BLaER1 treated with 17β-estradiol and CSF1 and Interleukin-3, amounts not matched to agents 10 nM and 100 nM (cell line): ENCODE data around the gene CLDN10.
"Not testable (repeated sequence)": the region's sequence is repeated elsewhere in the genome, so short reads cannot be mapped to it uniquely, and the experiment has no call there.

ENCODE experiments used
- H3K27ac ChIP-seq, 11 experiments: shearing (Covaris generic); formaldehyde crosslinking; 2 replicates each; pipeline ENCODE4 v1.8.1; 2022
- H3K27me3 ChIP-seq, 11 experiments: shearing (Covaris generic); formaldehyde crosslinking; 2 replicates each; pipeline ENCODE4 v1.8.1; 2022
- H3K36me3 ChIP-seq, 11 experiments: shearing (Covaris generic); formaldehyde crosslinking; 2 replicates each; pipeline ENCODE4 v1.8.1; 2022
- H3K4me1 ChIP-seq, 10 experiments: shearing (Covaris generic); formaldehyde crosslinking; 2 replicates each; pipeline ENCODE4 v1.8.1; 2022
- H3K4me2 ChIP-seq, 11 experiments: shearing (Covaris generic); formaldehyde crosslinking; 2 replicates each; pipeline ENCODE4 v1.8.1; 2022
- H3K4me3 ChIP-seq, 10 experiments: shearing (Covaris generic); formaldehyde crosslinking; 2 replicates each; pipeline ENCODE4 v1.8.1; 2022
- H3K9ac ChIP-seq, 11 experiments: shearing (Covaris generic); formaldehyde crosslinking; 2 replicates each; pipeline ENCODE4 v1.8.1; 2022
- H3K9me3 ChIP-seq, 11 experiments: shearing (Covaris generic); formaldehyde crosslinking; replicated peaks in 1 of 11; 2 replicates each; pipeline ENCODE4 v1.8.1; 2022
- H4K20me1 ChIP-seq, 11 experiments: shearing (Covaris generic); formaldehyde crosslinking; 2 replicates each; pipeline ENCODE4 v1.8.1; 2022
- Cebpa-rat ChIP-seq, 11 experiments: shearing (Covaris generic); IDR thresholded peaks; 2 replicates each; pipeline ENCODE4 v1.8.1; 2022

CLDN10 gene

GRCh38 chr13:95512424-95512823 is 40.1 kb upstream of the CLDN10 start:
- H3K27me3 ChIP-seq = no peaks in the 10 kb centered on the region
- H3K4me3 ChIP-seq = no peak overlapping the region
- H4K20me1 ChIP-seq = no peaks in the 10 kb centered on the region
- no peak overlapping the region for H3K27ac ChIP-seq
- TF ChIP-seq Cebpa-rat (IDR thresholded peaks at IDR 0.05) = no peak
- no peak overlapping the region for H3K9ac ChIP-seq
- H3K9me3 ChIP-seq = no peaks in the 10 kb centered on the region
- H3K36me3 ChIP-seq = no peaks in the 10 kb centered on the region
- H3K4me1 ChIP-seq = peaks cover 0 to 27% (median 15%) of the 10 kb centered on the region in 10 experiments; a peak in 16 of 20 replicates
- no peak overlapping the region for H3K4me2 ChIP-seq

GRCh38 chr13:95512957-95513356 is 39.6 kb upstream of the CLDN10 start:
- peaks cover 0 to 27% (median 15%) of the 10 kb centered on the region in 10 experiments; a peak in 16 of 20 replicates for H3K4me1 ChIP-seq
- no peaks in the 10 kb centered on the region for H3K9me3 ChIP-seq
- H3K4me3 ChIP-seq = no peak overlapping the region
- TF ChIP-seq Cebpa-rat (IDR thresholded peaks at IDR 0.05) = no peak
- no peak overlapping the region for H3K9ac ChIP-seq
- H3K27ac ChIP-seq = no peak overlapping the region
- H3K36me3 ChIP-seq = no peaks in the 10 kb centered on the region
- no peaks in the 10 kb centered on the region for H3K27me3 ChIP-seq
- H4K20me1 ChIP-seq = no peaks in the 10 kb centered on the region
- H3K4me2 ChIP-seq = no peak overlapping the region

- H3K27me3 ChIP-seq, H3K27ac ChIP-seq, H3K9ac ChIP-seq, H3K36me3 ChIP-seq, H3K4me3 ChIP-seq, H3K4me2 ChIP-seq, H3K4me1 ChIP-seq, H3K9me3 ChIP-seq, H4K20me1 ChIP-seq: not testable (repeated sequence)
Observed at GRCh38 chr13:95515606-95516005, 36.9 kb upstream of the CLDN10 start.

GRCh38 chr13:95516021-95516420 is 36.5 kb upstream of the CLDN10 start:
- Histone ChIP-seq H3K36me3 (no peaks in the 10 kb centered on the region), H3K4me2 (no peak overlapping the region), H4K20me1 (no peaks in the 10 kb centered on the region), H3K9ac (no peak overlapping the region), H3K27ac (no peak overlapping the region), H3K4me3 (no peak overlapping the region), H3K9me3 (no peaks in the 10 kb centered on the region), H3K27me3 (no peaks in the 10 kb centered on the region), H3K4me1 (no peaks in the 10 kb centered on the region; a peak in 1 of 20 replicates)
- TF ChIP-seq Cebpa-rat (IDR thresholded peaks at IDR 0.05) = no peak

GRCh38 chr13:95516492-95516891 is 36.0 kb upstream of the CLDN10 start:
- no peak overlapping the region for H3K9ac ChIP-seq
- no peak overlapping the region for H3K4me3 ChIP-seq
- H4K20me1 ChIP-seq = no peaks in the 10 kb centered on the region

GRCh38 chr13:95523598-95523997 is 28.9 kb upstream of the CLDN10 start:
- Histone ChIP-seq H3K4me2 (no peak overlapping the region), H3K27me3 (no peaks in the 10 kb centered on the region), H3K4me3 (no peak overlapping the region), H3K4me1 (no peaks in the 10 kb centered on the region), H3K36me3 (no peaks in the 10 kb centered on the region), H3K9ac (no peak overlapping the region), H3K9me3 (peaks cover 9 to 16% (median 14%) of the 10 kb centered on the region in 11 experiments), H4K20me1 (no peaks in the 10 kb centered on the region), H3K27ac (no peak overlapping the region)
- no peak for TF ChIP-seq Cebpa-rat (IDR thresholded peaks at IDR 0.05)

More at GRCh38 chr13:95516492-95516891, 36.0 kb upstream of the CLDN10 start:
- no peaks in the 10 kb centered on the region for H3K27me3 ChIP-seq
- no peak overlapping the region for H3K27ac ChIP-seq
- no peak for TF ChIP-seq Cebpa-rat (IDR thresholded peaks at IDR 0.05)
- H3K4me1 ChIP-seq = no peaks in the 10 kb centered on the region; a peak in 1 of 20 replicates
- no peaks in the 10 kb centered on the region for H3K36me3 ChIP-seq
- H3K4me2 ChIP-seq = no peak overlapping the region
- no peaks in the 10 kb centered on the region for H3K9me3 ChIP-seq

GRCh38 chr13:95524264-95524901 is 28.1 kb upstream of the CLDN10 start:
- Histone ChIP-seq H3K27me3 (no peaks in the 10 kb centered on the region), H3K9me3 (peaks cover 12 to 22% (median 18%) of the 10 kb centered on the region in 11 experiments), H3K27ac (no peak overlapping the region), H3K4me1 (no peaks in the 10 kb centered on the region), H3K36me3 (no peaks in the 10 kb centered on the region), H4K20me1 (no peaks in the 10 kb centered on the region), H3K9ac (no peak overlapping the region), H3K4me3 (no peak overlapping the region), H3K4me2 (no peak overlapping the region)
- no peak for TF ChIP-seq Cebpa-rat (IDR thresholded peaks at IDR 0.05)

GRCh38 chr13:95527955-95528354 is 24.6 kb upstream of the CLDN10 start:
- Histone ChIP-seq H3K36me3 (no peaks in the 10 kb centered on the region), H3K4me2 (no peak overlapping the region), H3K4me1 (0 out of 20 replicates have a peak, but pooled peaks cover 0 to 5% (median 0%) of the 10 kb centered on the region in 10 experiments), H3K4me3 (no peak overlapping the region), H3K9ac (no peak overlapping the region), H3K27ac (no peak overlapping the region), H4K20me1 (no peaks in the 10 kb centered on the region), H3K27me3 (no peaks in the 10 kb centered on the region), H3K9me3 (peaks cover 12 to 22% (median 18%) of the 10 kb centered on the region in 11 experiments)
- no peak for TF ChIP-seq Cebpa-rat (IDR thresholded peaks at IDR 0.05)

- Histone ChIP-seq H3K9ac (no peak overlapping the region), H3K4me2 (peak overlapping the region in 1 of 11 experiments; percentile 10; a peak in 1 of 22 replicates), H3K27ac (no peak overlapping the region), H3K4me1 (0 out of 20 replicates have a peak, but pooled peaks cover 0 to 5% (median 0%) of the 10 kb centered on the region in 10 experiments), H3K4me3 (no peak overlapping the region), H4K20me1 (no peaks in the 10 kb centered on the region), H3K27me3 (no peaks in the 10 kb centered on the region), H3K9me3 (peaks cover 12 to 22% (median 18%) of the 10 kb centered on the region in 11 experiments), H3K36me3 (no peaks in the 10 kb centered on the region)
- no peak for TF ChIP-seq Cebpa-rat (IDR thresholded peaks at IDR 0.05)
Observed at GRCh38 chr13:95530178-95530577, 22.3 kb upstream of the CLDN10 start.

GRCh38 chr13:95533545-95534160 is 18.9 kb upstream of the CLDN10 start:
- H3K9me3 ChIP-seq = peaks cover 0 to 7% (median 3%) of the 10 kb centered on the region in 11 experiments; a peak in 18 of 22 replicates
- no peak for TF ChIP-seq Cebpa-rat (IDR thresholded peaks at IDR 0.05)
- no peaks in the 10 kb centered on the region for H4K20me1 ChIP-seq
- H3K9ac ChIP-seq = no peak overlapping the region
- H3K4me2 ChIP-seq = no peak overlapping the region
- H3K36me3 ChIP-seq = no peaks in the 10 kb centered on the region
- H3K4me3 ChIP-seq = no peak overlapping the region
- no peaks in the 10 kb centered on the region for H3K27me3 ChIP-seq
- 0 out of 20 replicates have a peak, but pooled peaks cover 0 to 5% (median 0%) of the 10 kb centered on the region in 10 experiments for H3K4me1 ChIP-seq
- H3K27ac ChIP-seq = no peak overlapping the region
